BJ (cell line): Measurements from ENCODE around the gene ROR1. TPM values are rescaled to one million over a fixed set of nuclear protein-coding genes. Genes with fewer than 3 reads are reported as not detected.

Experiments
- CTCF ChIA-PET: fragments of 350-600 bp; formaldehyde crosslinking; extraction: SDS; loops from one replicate; lab custom pipeline; 2021; ENCODE audit warnings: antibody characterized with exemption, inconsistent platforms; lab: Yijun Ruan, JAX
- POLR2A ChIA-PET: fragments of 300-600 bp; sonication (Branson Sonifier 250); formaldehyde crosslinking; extraction: SDS; loops from one replicate; lab custom pipeline; 2021; ENCODE audit warnings: antibody characterized with exemption; lab: Charles Lee
- DNase-seq: peaks from one replicate; pipeline ENCODE4 v3.0.0-alpha.2; 2011; ENCODE audit warnings: low read depth
- H3K27me3 ChIP-seq: 2 replicates; pipeline ENCODE4 v1.6.0; 2011; ENCODE audit warnings: low read length; ENCODE audit not compliant: control insufficient read depth, insufficient read depth
- H3K36me3 ChIP-seq: 2 replicates; pipeline ENCODE4 v1.5.1; 2011; ENCODE audit warnings: low read length; ENCODE audit not compliant: control insufficient read depth, insufficient read depth
- H3K4me3 ChIP-seq: 2 replicates; pipeline ENCODE4 v1.5.1; 2011; ENCODE audit warnings: low read depth, mild to moderate bottlenecking, control low read depth, low read length
- CTCF ChIP-seq: IDR thresholded peaks from 2 replicates; pipeline ENCODE4 v1.5.1; 2011; ENCODE audit warnings: low read depth, mild to moderate bottlenecking, control low read depth, inconsistent platforms, low read length, moderate library complexity; ENCODE audit not compliant: insufficient read depth
- polyA plus RNA-seq: library from polyadenylated mRNA; depleted of rRNA; stranded (reverse); fragments of >200 nt; gene quantifications from 2 replicates; pipeline ENCODE4 v1.2.3, GENCODE V29; 2011

The ROR1 gene
- polyA plus RNA-seq, 1 experiment, result 4.6 TPM

GRCh38 chr1:63748641-63749040 is 25.2 kb upstream of the ROR1 start:
- ChIA-PET CTCF (interaction anchor here (0.7 to 1.2 kb wide), 3 partner anchors 12 to 30 kb away, joined by 3 read pairs; no protein-coding TSS in a partner anchor), POLR2A (interaction anchor here (0.5 kb wide), 1 partner anchor 17 kb away, joined by 4 read pairs; no protein-coding TSS in a partner anchor)
- H3K4me3 ChIP-seq, result no peak overlapping the region
- H3K27me3 ChIP-seq, result peaks cover 4% of the 10 kb centered on the region
- no peak for TF ChIP-seq CTCF
- H3K36me3 ChIP-seq, result no peaks in the 10 kb centered on the region
- no peak for DNase-seq

- Histone ChIP-seq H3K4me3 (no peak overlapping the region), H3K36me3 (no peaks in the 10 kb centered on the region), H3K27me3 (peaks cover 5% of the 10 kb centered on the region)
- DNase-seq, result no peak
- no peak for TF ChIP-seq CTCF
- ChIA-PET CTCF (interaction anchor here (0.7 kb wide), 1 partner anchor 13 kb away, joined by 3 read pairs; no protein-coding TSS in a partner anchor), POLR2A (no interaction called here)
Measured at GRCh38 chr1:63750721-63751120, 23.1 kb upstream of the ROR1 start.

- no peak overlapping the region for H3K4me3 ChIP-seq
- no peaks in the 10 kb centered on the region for H3K36me3 ChIP-seq
- POLR2A ChIA-PET, result no interaction called here
- TF ChIP-seq CTCF, result no peak
- peaks cover 5% of the 10 kb centered on the region for H3K27me3 ChIP-seq
- CTCF ChIA-PET, result no interaction called here
- DNase-seq, result no peak
Measured at GRCh38 chr1:63752176-63752575, 21.6 kb upstream of the ROR1 start.

GRCh38 chr1:63753591-63753990 is 20.2 kb upstream of the ROR1 start:
- ChIA-PET POLR2A (no interaction called here), CTCF (no interaction called here)
- no peak for TF ChIP-seq CTCF
- no peaks in the 10 kb centered on the region for H3K36me3 ChIP-seq
- DNase-seq, result no peak
- peaks cover 5% of the 10 kb centered on the region for H3K27me3 ChIP-seq
- H3K4me3 ChIP-seq, result no peak overlapping the region

- ChIA-PET POLR2A (no interaction called here), CTCF (interaction anchor here (0.7 kb wide), 1 partner anchor 219 kb away, joined by 3 read pairs; no protein-coding TSS in a partner anchor)
- TF ChIP-seq CTCF, result no peak
- no peak for DNase-seq
- Histone ChIP-seq H3K4me3 (no peak overlapping the region), H3K27me3 (peaks cover 4% of the 10 kb centered on the region; the same call in 1 of the 2 replicates), H3K36me3 (no peaks in the 10 kb centered on the region)
Measured at GRCh38 chr1:63756839-63757238, 17.0 kb upstream of the ROR1 start.
